ENCODE results near the gene NKX2-3. TPM values are rescaled to one million over a fixed set of nuclear protein-coding genes. Genes with fewer than 3 reads are reported as not detected.

The NKX2-3 gene
- not detected in 2 replicates for polyA plus RNA-seq (2014; cell fraction: cytosol; rRNA removed)
- not detected in 2 replicates for polyA plus RNA-seq (2014; cell fraction: nucleus; rRNA removed)

DNA sequence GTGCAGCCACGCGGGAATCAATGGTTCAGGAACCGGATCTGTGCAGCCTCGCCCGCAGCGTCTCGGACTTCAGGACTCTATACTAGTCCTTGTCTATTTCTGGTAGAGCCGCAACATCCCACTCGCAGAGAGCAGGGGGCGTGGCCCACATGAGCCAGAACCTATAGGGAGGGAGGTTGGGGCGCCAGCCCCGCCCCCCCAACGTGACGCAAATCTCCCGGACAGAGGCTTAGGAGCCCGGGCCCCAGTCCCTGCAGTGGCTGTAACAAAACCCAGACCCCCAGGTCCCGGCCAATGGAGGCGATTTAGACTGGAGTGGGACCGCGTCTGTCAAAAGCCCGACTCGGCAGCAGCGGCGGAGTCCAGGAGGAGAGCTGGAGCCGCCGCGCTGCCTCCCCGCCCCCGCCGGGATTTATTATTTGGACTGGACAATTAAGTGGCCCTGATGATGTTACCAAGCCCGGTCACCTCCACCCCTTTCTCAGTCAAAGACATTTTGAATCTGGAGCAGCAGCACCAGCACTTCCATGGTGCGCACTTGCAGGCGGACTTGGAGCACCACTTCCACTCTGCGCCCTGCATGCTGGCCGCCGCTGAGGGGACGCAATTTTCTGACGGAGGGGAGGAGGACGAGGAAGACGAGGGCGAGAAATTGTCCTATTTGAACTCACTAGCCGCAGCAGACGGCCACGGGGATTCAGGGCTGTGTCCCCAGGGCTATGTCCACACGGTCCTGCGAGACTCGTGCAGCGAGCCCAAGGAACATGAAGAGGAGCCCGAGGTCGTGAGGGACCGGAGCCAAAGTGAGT lies at the start of gene NKX2-3:
Gene NKX2-3, plus strand, starts transcription at position 256 of the 809 bp plus-strand sequence. Its CDS starts 190 bp downstream, at position 446.
- DNase-seq (ENCODE audit: low spot score), result peak; percentile 86

DNA sequence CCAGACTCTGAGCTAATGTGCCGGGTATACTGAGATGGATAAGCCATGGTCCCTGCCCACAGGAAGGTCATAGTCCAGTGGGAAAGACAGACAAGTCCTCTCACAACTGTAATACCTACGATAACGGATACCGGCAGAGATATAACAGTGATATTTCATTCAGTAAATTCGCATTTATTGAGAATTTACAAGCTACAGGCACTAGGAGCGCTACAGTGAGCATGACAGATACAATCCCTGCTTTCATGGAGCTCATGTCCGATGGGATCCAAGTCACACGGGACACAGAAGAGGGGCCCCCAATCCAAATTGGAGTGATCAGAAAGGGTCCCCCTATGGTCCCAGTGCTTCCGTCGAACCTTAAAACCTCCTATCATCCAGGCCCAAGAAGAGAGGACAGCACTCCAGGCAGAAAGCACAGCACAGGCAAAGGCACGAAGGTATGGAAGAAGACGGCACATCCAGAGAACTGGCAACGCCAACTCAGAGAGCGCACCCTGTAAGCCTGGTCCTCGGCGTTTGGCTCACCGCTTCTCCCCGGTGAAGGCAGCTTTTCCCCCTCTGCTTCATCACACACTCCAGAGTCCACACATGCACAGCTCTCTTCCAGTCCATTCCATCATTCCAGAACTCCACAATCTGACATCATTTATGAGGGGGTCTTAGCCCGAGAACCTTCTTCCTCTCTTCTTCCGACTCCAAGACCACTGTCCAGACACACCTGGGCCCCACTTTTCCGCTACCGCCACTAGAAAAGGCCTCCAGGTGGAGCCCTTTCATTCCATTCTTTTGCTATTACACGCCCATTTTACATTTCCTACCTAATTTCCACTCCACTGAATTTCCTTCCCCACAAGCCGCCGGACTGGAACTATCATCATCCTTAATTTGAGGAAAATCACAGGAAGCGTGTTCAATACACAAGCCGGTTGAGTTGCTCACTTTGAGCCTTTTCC lies 47.8 kb upstream of the NKX2-3 start:
- DNase-seq (ENCODE audit: low spot score), result no peak

DNA sequence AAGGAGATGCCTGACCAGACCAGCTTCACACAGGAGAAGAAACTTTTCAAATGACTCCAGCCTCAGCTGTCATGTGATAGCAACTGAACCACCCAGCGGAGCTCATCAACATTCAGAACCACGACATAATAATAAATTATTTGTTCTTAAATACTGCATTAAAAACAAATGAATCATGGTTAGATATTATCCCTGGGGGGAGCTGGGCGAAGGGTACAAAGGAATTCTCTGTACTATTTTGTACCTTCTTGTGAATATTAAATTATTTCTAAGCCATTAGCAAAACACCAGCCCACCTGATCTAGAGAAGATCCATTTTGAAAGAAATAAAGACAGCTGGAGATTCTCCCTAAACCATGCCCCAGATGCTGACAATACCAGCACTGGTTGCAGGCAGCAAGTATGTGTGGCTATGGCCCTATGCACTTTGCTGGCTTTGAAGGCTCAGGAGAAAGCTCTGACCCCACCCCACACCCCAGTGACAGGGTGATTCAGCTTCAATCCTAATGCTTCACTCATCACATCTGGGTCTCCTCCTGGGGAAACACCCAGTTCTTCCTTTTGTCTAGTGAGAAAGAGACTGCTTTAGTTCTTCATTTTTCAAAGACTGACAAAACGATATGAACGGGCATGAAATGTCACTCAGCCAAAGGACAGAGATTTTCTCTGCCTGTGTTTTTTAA lies 45.5 kb upstream of the NKX2-3 start:
- no peak for DNase-seq (ENCODE audit: low spot score)

DNA sequence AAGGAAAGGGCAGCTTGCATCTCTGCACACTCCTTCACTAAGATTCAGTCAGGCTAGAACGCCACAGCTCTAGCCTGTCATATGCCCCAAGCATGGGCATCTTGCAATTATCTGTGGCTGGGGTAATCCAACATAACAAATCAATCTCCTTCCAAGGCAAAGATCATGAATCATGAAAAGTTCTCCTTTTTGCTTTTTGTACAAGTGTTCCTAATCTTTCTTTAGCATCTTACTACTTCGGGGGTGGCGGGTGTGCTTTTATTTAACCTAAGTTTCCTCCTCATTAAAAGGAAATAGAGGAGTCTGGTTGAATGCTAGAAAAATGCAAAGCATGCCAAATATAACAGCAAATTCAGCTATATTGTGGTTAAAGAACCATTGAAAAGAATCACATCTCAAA lies 43.5 kb upstream of the NKX2-3 start:
- DNase-seq (ENCODE audit: low spot score), result no peak

DNA sequence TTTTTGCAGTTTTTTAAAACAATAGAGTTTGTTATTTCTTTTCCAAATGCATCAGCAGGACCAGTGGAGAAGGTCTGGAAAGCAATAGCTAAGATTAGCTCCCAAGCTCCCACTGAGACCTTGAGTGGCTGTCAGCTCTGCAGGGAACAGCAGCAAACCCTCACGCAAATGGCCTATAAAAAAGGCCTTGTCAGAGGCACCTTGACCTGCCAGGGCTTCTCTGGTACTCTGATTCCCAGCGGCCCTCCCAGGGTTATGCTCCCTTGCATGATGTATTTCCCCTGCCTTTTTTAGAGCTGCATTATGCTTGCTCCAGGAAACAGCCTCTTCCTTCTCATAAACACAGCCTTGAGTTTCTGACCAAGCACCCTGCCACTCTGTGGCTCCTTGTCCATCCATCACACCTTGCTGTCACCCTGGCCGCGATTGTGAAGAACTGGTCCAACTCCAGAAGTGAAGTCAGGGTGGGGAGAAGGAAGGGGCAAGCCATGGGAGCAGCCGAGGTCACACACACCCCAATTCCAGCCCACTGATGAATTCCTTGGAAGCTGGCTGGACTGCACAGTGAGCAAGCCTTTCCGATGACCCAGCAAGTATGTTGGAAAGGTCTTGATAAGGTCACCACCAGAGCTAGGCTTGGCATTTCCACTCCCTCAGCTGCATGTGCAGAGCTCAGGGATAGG lies 35.3 kb upstream of the NKX2-3 start:
- no peak for DNase-seq (ENCODE audit: low spot score)

DNA sequence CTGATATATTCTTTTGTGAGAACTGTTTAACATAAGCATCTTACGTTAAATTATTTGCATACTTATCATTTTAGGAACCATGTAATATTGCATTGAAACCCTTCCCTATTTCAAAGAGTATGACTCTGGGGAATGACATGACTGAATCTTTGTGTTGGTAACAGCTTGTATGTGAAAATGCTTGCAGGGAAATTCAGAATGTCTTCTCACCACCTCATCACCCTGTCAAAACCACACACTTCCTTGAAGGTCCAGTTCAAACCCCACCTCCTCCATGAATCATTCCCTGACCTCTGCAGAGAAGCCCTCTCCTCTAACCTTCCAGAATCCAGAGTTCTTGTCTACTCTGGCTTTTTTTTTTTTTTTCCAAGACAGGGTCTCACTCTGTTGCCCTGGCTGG lies 26.3 kb upstream of the NKX2-3 start:
- DNase-seq (ENCODE audit: low spot score), result no peak

DNA sequence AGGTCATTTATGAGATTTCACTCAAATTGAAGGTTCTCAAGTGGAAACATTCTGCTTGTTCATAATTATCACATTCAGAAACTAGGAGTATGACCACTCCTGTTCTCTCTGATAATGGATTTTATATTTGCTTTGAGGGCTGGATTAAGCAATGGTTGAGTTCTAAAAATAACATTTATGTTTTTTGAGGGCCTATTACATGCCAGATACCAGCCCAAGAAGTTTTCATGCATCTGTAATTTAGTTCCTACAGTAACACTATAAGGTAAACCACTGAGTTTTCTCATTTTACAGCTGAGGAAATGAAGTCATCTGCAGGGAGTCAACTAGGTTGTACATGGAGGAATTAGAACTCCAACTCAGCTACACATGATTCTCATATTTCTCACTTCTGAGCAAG lies 25.5 kb upstream of the NKX2-3 start:
- DNase-seq (ENCODE audit: low spot score), result no peak

DNA sequence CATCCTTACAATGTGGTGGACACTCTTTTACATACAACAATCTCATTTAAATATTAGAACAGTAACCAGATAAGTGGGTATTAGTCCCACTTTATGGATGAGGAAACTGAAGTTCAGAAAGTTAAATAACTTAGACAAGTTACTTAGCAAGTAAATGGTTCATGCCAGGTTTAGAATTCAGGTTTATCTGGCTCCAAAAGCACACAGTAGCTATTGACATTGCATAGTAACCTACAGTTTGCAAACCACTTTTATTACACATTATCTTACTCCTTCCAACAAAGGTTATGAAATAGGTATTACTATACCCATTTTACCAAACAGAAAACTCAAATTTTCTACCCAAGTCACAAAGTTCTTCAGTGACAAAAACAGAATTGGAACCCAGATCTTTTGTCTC lies 19.7 kb upstream of the NKX2-3 start:
- DNase-seq (ENCODE audit: low spot score), result no peak

DNA sequence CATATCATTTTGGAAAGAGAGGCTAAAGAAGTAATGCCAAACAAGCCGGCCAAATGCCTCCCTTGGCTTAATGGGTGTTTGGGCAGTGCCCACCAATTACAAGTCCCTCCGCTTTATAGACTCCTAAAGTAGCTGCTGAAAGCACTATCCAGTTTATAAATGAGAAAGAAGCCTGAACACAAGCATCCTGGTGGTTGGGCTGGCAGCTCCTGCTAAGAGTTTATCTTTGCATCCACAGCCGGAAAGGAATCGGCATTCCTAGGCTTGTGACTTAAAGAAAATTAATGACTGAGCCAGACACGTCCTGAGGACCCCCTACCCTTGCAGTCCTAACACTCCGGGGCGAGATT lies 13.1 kb upstream of the NKX2-3 start:
- no peak for DNase-seq (ENCODE audit: low spot score)

DNA sequence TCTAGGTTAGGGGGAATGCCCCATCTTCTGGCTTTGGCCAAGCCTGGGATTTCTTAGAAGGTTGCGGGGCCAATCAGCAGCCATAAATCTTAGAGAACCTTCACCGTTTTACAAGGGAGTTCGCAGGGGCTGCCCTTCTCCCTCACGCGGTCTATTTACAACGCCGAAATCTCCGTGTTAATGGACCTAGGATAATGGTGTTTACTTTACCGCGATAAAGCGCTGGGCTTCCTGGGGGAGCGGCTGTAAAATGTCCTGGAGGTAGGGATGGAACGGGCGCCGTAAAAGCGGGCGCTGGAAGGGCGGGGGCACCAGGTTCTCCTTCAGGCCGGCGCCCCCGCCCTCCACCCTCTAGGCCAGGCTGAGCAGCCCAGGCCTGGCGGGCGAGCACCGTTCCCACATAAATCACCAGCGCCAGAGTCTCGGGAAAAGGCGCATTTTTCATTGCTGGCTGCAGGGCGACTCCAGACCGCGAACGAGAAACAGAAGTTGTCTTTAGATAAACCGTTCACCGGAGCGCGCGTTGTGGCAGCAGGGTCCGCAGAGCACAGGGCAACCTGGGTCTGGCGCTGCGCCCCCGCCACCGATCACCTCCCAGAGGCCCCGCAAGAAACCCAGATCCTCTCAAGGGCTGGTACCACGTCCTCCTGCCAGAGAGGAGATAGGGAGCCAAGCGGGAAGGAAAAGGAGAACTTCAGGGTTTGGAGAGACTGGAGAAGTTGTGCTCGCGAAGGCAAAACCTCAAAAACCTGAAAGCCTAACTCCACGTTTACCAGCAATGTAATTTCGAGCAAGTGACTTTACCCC lies 12.5 kb upstream of the NKX2-3 start:
- no peak for DNase-seq (ENCODE audit: low spot score)

DNA sequence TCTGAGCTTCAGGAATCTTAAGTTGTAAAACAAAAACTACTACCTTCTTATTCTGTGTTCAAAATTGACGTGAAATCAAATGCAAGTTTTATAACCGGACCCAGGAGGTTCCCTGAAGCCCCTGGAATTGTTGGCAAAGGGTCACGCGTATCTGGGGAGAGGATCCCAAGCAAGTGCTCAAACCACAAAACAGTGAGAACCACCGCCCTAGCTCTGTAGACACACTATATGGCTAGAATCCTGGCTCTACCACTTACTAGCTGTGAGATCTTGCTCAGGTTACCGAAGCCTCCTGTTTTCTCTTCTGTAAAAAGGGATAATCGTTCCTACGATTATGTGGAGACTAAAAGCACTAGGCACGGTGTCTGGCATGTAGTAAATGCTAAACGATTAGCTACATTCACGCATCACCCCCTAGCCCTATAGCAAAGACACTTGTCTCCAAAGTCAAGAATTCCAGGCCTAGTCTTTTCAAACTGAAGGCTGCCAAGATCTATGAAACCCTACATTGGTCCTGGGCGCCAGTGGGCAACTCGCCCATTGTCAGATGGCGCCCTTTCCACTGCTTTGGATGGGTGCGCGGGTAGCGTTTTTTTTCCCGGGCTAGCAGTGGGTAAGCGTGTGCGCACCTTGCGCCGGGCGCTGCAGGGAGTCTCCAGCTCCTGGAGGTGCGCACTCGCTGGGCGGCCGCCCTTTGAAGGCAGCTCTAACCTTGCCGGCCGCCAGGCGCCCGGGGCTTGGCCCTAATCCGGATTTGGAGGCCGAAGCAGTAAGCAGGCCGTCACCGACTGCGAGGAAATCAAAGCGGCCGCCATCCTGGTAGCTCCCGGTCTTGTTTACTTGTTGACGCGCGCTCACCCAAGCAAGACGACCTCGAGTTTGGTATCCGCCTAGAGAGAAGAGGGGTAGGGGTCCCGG lies 11.6 kb upstream of the NKX2-3 start:
- DNase-seq (ENCODE audit: low spot score), result no peak

DNA sequence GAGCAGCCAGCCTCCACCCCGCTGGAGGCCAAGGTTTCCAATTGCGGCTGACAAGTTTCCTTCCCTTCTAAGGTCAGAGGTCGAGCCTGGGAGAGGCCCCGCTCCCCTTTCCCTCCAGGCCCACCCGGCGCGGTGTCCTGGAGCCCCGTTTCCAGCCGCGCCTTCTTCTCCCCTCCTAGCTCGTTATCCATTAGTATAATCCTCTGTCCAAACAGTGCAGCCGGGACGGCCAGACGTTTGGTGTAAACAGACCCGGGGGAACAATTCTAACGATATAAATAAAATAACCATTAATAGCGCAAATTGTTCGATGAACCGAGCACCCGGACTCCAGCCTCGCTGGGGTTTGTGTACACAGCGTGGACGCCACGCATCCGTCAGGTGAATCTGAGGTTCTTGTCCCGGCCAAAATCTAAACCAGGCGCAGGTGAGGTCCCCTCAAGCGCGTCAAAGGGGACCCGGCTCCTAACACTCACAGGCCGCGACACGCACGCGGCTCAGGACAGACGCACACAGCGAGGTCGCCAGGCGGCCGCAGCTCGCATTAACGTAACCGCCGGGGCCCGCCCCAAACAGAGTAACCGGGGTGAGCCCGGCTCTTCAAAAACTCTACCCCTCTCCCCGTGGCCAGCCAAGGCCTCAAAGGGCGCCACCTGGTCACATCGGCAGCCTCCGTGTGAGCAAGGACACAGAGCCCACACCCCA lies 10.8 kb upstream of the NKX2-3 start:
- DNase-seq (ENCODE audit: low spot score), result no peak

DNA sequence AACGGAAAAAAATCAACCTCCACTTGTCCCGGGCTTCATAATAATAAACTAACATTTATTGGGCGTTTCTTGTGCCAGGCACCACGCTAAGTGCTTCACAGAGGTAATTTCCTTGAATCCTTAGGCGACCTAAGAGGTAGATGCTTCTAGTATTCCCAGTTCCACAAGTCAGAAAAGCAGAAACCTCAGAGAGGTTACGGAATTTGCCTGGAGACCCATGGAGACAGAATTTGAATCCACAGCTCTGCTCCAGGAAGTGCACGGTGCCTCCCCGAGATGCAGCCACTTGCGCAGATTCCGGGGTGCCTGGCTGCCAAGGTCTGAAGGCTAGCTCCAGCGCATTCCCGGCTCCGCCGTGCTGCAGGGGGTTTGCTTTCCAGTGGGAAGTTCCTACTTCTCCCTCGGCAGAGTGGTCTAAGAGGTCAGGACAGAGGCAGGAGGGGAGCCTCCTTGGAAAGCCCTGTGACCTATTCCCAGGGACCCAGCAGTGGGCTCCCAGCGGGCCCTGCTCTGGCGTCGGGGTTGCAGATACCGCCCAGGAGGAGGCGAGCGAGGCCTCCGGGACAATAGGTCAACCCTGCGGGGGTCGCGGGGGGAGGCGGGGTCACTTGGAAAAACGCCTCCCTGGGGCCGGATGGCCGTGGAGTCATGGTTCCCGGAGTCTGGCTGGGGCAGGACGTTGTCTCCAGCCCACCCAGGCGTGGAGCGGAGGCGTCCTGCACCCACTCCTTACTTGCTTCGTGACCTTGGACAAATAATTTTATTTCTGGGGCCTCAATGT lies 10.1 kb upstream of the NKX2-3 start:
- no peak for DNase-seq (ENCODE audit: low spot score)

DNA sequence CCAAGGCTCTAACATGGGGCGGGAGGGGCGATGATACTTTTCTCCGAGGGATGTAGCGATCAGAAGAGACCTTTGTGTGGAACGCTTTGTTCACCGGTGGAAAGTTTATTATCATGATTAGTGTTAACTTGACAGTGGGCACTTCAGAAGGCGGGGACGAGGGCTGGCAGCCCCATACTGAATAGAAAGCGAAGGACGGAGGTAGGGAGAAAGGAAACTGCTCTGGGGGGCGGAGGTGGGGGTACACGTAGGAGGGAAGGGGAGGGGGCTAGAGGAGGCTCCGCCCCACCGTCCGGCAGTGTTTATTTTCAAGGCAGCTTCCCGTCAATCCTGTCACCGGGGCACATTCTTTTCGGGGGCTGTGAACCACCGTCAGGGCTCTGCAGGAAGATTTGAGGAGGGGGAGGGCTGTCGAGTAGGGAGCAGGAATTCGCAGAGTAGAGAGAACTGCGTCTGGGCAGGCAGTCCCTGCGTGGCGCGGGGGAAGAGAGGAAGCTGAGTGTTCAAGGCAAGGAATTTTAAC lies 9.4 kb upstream of the NKX2-3 start:
- DNase-seq (ENCODE audit: low spot score), result no peak

DNA sequence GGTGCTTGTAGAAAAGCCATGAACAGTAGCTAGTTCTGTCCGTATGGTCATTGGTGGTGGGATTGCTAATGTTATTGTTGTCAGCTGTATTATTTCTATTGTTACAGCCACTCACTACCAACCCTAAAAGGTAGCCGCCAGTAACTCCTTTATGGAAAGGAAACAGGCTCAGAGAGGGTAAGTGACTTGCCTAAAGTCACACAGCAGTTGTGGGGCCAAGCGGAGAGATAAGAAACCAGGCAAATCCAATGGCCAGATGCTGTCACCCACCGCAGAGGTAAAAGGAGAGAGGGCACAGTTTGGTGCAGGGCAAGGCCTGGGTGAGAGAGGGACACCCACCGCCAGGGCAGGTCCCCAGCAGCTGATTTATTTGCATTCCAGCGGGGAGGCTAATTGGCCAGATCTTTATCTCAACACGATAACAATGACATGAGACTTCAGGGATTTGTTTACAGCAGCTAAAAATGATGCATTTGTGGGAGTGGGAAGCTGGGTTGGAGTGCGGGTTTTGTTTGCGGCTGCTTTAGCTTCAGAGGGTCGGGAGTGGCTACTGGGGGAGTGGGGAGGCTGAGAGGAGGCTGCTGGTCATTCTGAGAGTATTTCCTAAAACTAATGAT lies 8.6 kb upstream of the NKX2-3 start:
- DNase-seq (ENCODE audit: low spot score), result no peak

DNA sequence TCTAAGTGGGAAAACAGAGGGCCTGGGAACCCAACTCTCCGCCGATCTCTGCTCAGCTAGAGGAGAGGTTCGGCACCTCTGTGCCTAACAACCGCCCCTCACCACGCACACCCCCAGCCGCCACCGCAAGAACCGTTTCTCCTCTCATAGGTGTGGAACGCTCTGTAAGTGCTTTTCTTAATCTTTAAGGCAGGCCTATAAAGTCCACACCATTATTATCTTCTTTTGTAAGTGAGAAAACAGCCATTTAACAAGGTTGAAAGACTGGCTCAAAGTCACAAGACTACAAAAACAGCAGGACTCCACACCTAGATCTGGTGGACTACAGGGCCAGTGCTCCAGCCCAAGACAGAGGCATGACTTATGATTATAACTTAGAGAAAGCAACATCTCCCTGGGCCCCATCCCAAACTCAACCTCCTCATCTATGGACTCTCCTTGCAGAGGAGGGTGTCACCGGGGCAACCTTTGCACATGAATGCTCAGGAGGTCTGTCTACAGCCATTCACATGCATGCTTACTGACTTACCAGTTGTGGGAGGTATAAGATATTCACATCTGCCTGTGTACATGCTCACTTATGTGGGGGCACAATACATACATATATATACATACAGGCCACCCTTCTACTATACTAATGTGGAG lies 7.9 kb upstream of the NKX2-3 start:
- no peak for DNase-seq (ENCODE audit: low spot score)

DNA sequence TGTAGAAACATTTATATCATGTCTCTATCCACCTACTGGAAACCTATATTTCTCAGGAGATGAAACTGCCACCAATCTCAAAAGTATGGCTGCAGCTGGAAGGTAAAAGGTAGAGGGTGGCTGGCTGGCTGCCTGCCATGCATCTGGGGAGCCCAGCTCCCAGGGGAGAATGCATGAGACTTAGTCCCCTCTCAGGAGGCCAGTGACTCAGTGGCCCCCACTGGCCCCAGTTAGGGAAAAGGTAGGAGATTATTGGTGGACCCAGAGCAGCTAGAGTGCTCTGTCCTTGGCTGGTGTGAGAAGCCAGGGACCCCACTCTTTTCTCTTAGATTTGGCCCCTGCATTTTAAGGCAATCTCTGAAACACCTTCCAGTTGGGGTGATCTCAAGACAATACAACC lies 6.8 kb upstream of the NKX2-3 start:
- no peak for DNase-seq (ENCODE audit: low spot score)

Data from SK-N-DZ (cell line).